ENCODE data around the gene PPM1D. TPM values are rescaled to one million over a fixed set of nuclear protein-coding genes. Genes with fewer than 3 reads are reported as not detected.
A peak's percentile ranks its signal among the peaks of the same experiment; 100 is the strongest.
"Not testable (repeated sequence)": the region's sequence is repeated elsewhere in the genome, so short reads cannot be mapped to it uniquely, and the experiment has no call there.

Gene PPM1D
- total RNA-seq, 1 donor from 2014 or later = 30.6 TPM

GRCh38 chr17:60622961-60623360 is 23.0 kb downstream of the PPM1D start:
- no peak for DNase-seq

- DNase-seq = no peak
These were observed 23.4 kb downstream of the PPM1D start for GRCh38 chr17:60623415-60623814.

GRCh38 chr17:60627124-60627523 is 27.1 kb downstream of the PPM1D start:
- no peak for DNase-seq

GRCh38 chr17:60628252-60628889 is 28.4 kb downstream of the PPM1D start:
- no peak for DNase-seq

GRCh38 chr17:60629120-60629519 is 29.1 kb downstream of the PPM1D start:
- peak; percentile 29 for DNase-seq

GRCh38 chr17:60630352-60630751 is 30.4 kb downstream of the PPM1D start:
- DNase-seq = peak; percentile 81

GRCh38 chr17:60631119-60631518 is 31.1 kb downstream of the PPM1D start:
- no peak for DNase-seq

- DNase-seq = no peak
These were observed 37.7 kb downstream of the PPM1D start for GRCh38 chr17:60637683-60638082.

GRCh38 chr17:60639019-60639330 is 39.0 kb downstream of the PPM1D start:
- DNase-seq = no peak

GRCh38 chr17:60640503-60640902 is 40.5 kb downstream of the PPM1D start:
- peak; percentile 49 for DNase-seq

- DNase-seq = no peak
These were observed 41.1 kb downstream of the PPM1D start for GRCh38 chr17:60641126-60641525.

- peak; percentile 92 for DNase-seq
These were observed 41.8 kb downstream of the PPM1D start for GRCh38 chr17:60641810-60642220.

GRCh38 chr17:60645918-60646523 is 46.0 kb downstream of the PPM1D start:
- DNase-seq = no peak

GRCh38 chr17:60646701-60647100 is 46.7 kb downstream of the PPM1D start:
- DNase-seq = no peak

GRCh38 chr17:60647705-60648104 is 47.7 kb downstream of the PPM1D start:
- DNase-seq = no peak

GRCh38 chr17:60652454-60653247 is 52.7 kb downstream of the PPM1D start:
- DNase-seq = no peak

GRCh38 chr17:60653569-60653968 is 53.6 kb downstream of the PPM1D start:
- DNase-seq = no peak

- no peak for DNase-seq
These were observed 56.5 kb downstream of the PPM1D start for GRCh38 chr17:60656499-60656898.

- DNase-seq = no peak
These were observed 59.2 kb downstream of the PPM1D start for GRCh38 chr17:60659156-60659555.

- no peak for DNase-seq
These were observed 61.5 kb downstream of the PPM1D start for GRCh38 chr17:60661489-60661888.

GRCh38 chr17:60664022-60664421 is 64.0 kb downstream of the PPM1D start:
- no peak for DNase-seq

- DNase-seq = no peak
These were observed 65.6 kb downstream of the PPM1D start for GRCh38 chr17:60665602-60666001.

- not testable (repeated sequence) for DNase-seq
These were observed 68.7 kb downstream of the PPM1D start for GRCh38 chr17:60668741-60669140.

- DNase-seq = no peak
These were observed 71.5 kb downstream of the PPM1D start for GRCh38 chr17:60671482-60671881.
